ENCODE data around the gene TP53BP1. TPM values are rescaled to one million over a fixed set of nuclear protein-coding genes. Genes with fewer than 3 reads are reported as not detected.
"Not testable (repeated sequence)": the region's sequence is repeated elsewhere in the genome, so short reads cannot be mapped to it uniquely, and the experiment has no call there.

The TP53BP1 gene
- total RNA-seq, 1 experiment from 2014 or later: 54.1 TPM

DNA sequence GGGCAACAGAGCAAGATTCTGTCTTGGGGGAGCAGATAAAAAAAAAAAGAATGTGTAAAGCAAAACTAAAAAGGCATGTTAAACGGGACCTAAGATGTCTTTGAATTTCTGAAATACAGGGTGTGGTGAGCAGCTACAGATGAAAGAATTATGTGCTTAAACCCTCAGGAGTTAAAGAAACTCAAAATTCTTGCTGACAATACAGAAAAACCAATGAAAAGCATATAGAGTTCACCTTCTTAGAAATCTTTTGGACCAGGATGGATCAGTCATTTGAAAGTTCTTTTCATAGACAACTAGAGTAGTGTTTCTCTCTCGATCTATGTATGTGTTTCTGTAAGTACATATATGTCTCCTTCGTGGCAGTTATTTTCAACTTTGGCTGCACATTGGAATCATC lies 90.7 kb downstream of the TP53BP1 start (continued):
- TF ChIP-seq ZBTB33 (IDR thresholded peaks at IDR 0.05; ENCODE audit: extremely low read depth, insufficient replicate concordance, low read length) (no peak), CBX3 (IDR thresholded peaks at IDR 0.05; ENCODE audit: low read depth) (no peak)

- CTCF ChIA-PET; ATAC-seq; intact Hi-C loops (cut with micrococcal nuclease); POLR2A ChIA-PET; H3K27ac ChIP-seq (ENCODE audit: low read depth, low read length); H3K4me2 ChIP-seq (ENCODE audit: low read length); H3K4me1 ChIP-seq (ENCODE audit: control insufficient read depth in 1 of 2, insufficient read depth in 2 of 2, low read length in 2 of 2); BruUV-seq (replicated peaks); H3K9me3 ChIP-seq (ENCODE audit: control insufficient read depth in 1 of 2, insufficient read depth in 1 of 2, low read depth in 1 of 2, low read length in 2 of 2); H3K9me2 ChIP-seq (ENCODE audit: insufficient read depth); H3K27me3 ChIP-seq (ENCODE audit: insufficient read depth, low read length); H3K79me2 ChIP-seq (ENCODE audit: insufficient read depth, low read length); H3K4me3 ChIP-seq (replicated peaks in 1 of 2; ENCODE audit: low read depth in 1 of 2, low read length in 2 of 2); H3K9ac ChIP-seq (ENCODE audit: low read length); H2AFZ ChIP-seq (ENCODE audit: low read depth, low read length, poor library complexity, severe bottlenecking); DNase-seq (ENCODE audit: low read depth, low spot score); RAD21 ChIA-PET (ENCODE audit: low non-redundant PET in 1 of 2, low total read pairs in 2 of 2, uncharacterized antibody in 2 of 2, unreplicated experiment in 2 of 2); H4K20me1 ChIP-seq (ENCODE audit: insufficient read depth): not testable (repeated sequence)
- H3K36me3 ChIP-seq (ENCODE audit: control insufficient read depth in 1 of 2, insufficient read depth in 2 of 2, low read length in 2 of 2): peaks cover 34 to 35% of the 10 kb centered on the region in 2 experiments; a peak in 3 of 4 replicates
Observed at GRCh38 chr15:43393592-43393991, 99.4 kb downstream of the TP53BP1 start.

- ATAC-seq: no peak
- Histone ChIP-seq H3K9me2 (ENCODE audit: insufficient read depth) (no peaks in the 10 kb centered on the region), H4K20me1 (ENCODE audit: insufficient read depth) (no peaks in the 10 kb centered on the region), H3K9ac (ENCODE audit: low read length) (no peak overlapping the region), H3K27me3 (ENCODE audit: insufficient read depth, low read length) (no peaks in the 10 kb centered on the region), H3K79me2 (ENCODE audit: insufficient read depth, low read length) (peaks cover 9% of the 10 kb centered on the region; the same call in 1 of the 2 replicates), H2AFZ (ENCODE audit: low read depth, low read length, poor library complexity, severe bottlenecking) (no peak overlapping the region), H3K36me3 (ENCODE audit: control insufficient read depth in 1 of 2, insufficient read depth in 2 of 2, low read length in 2 of 2) (peaks cover 19 to 24% of the 10 kb centered on the region in 2 experiments; a peak in 3 of 4 replicates), H3K27ac (ENCODE audit: low read depth, low read length) (no peak overlapping the region), H3K4me3 (replicated peaks in 1 of 2; ENCODE audit: low read depth in 1 of 2, low read length in 2 of 2) (no peak overlapping the region), H3K9me3 (ENCODE audit: control insufficient read depth in 1 of 2, insufficient read depth in 1 of 2, low read depth in 1 of 2, low read length in 2 of 2) (no peaks in the 10 kb centered on the region), H3K4me1 (ENCODE audit: control insufficient read depth in 1 of 2, insufficient read depth in 2 of 2, low read length in 2 of 2) (no peaks in the 10 kb centered on the region), H3K4me2 (ENCODE audit: low read length) (no peak overlapping the region)
- DNase-seq (ENCODE audit: low read depth, low spot score): no peak
- CTCF ChIA-PET: interaction anchor here (0.7 to 1.1 kb wide), 2 partner anchors 15 to 16 kb away, joined by 3 to 11 read pairs; no protein-coding TSS in a partner anchor
- TF ChIP-seq TCF7L2 (IDR thresholded peaks at IDR 0.05; ENCODE audit: borderline replicate concordance, extremely low read depth, insufficient read depth, insufficient read length) (no peak), YY1 (IDR thresholded peaks at IDR 0.05; ENCODE audit: extremely low read depth, insufficient replicate concordance, low read depth, low read length) (no peak), FOSL1 (IDR thresholded peaks at IDR 0.05; ENCODE audit: low read depth) (no peak), EZH2 (IDR thresholded peaks at IDR 0.05) (no peak), JUND (IDR thresholded peaks at IDR 0.05) (no peak), CEBPB (IDR thresholded peaks at IDR 0.05; ENCODE audit: low read depth) (no peak), SIN3A (IDR thresholded peaks at IDR 0.05; ENCODE audit: low read depth) (no peak), SP1 (IDR thresholded peaks at IDR 0.05; ENCODE audit: low read depth) (no peak), REST (IDR thresholded peaks at IDR 0.05; ENCODE audit: low read depth) (no peak), RAD21 (IDR thresholded peaks at IDR 0.05; ENCODE audit: low read depth) (no peak), ELF1 (IDR thresholded peaks at IDR 0.05; ENCODE audit: borderline replicate concordance, low read depth) (no peak), POLR2A (IDR thresholded peaks at IDR 0.05; ENCODE audit: borderline replicate concordance, extremely low read depth, insufficient read depth, insufficient read length) (no peak), ZFX (IDR thresholded peaks at IDR 0.05) (no peak)
- RAD21 ChIA-PET (ENCODE audit: low non-redundant PET in 1 of 2, low total read pairs in 2 of 2, uncharacterized antibody in 2 of 2, unreplicated experiment in 2 of 2): no interaction called here
- BruUV-seq (replicated peaks): no TSS peak
- intact Hi-C loops (cut with micrococcal nuclease): no loop called here
- POLR2A ChIA-PET: no interaction called here
Observed at GRCh38 chr15:43390723-43391122, 102.2 kb downstream of the TP53BP1 start.

Data from HCT116 (cell line).